ENCODE measurements around the gene BASP1. TPM values are rescaled to one million over a fixed set of nuclear protein-coding genes. Genes with fewer than 3 reads are reported as not detected.
A peak's percentile ranks its signal among the peaks of the same experiment; 100 is the strongest.

BASP1 gene
- 170 TPM for total RNA-seq (ENCODE audit: insufficient read depth, low replicate concordance)

GRCh38 chr5:17217493-17218352 lies at the start of gene BASP1:
BASP1 (plus strand) TSS chr5:17217631; CDS start chr5:17275217, 57,586 bp downstream.
- peak; percentile 87 for DNase-seq (ENCODE audit: low spot score)

GRCh38 chr5:17169507-17169906 lies 47.9 kb upstream of the BASP1 start:
- DNase-seq (ENCODE audit: low spot score) = peak; percentile 71

GRCh38 chr5:17172791-17173190 lies 44.6 kb upstream of the BASP1 start:
- no peak for DNase-seq (ENCODE audit: low spot score)

GRCh38 chr5:17174965-17175364 lies 42.5 kb upstream of the BASP1 start:
- DNase-seq (ENCODE audit: low spot score) = peak; percentile 27

GRCh38 chr5:17177501-17178372 lies 39.7 kb upstream of the BASP1 start:
- DNase-seq (ENCODE audit: low spot score) = peak; percentile 83

- no peak for DNase-seq (ENCODE audit: low spot score)
Observed at GRCh38 chr5:17178373-17178675, 39.1 kb upstream of the BASP1 start.

- DNase-seq (ENCODE audit: low spot score) = no peak
Observed at GRCh38 chr5:17180330-17180843, 37.0 kb upstream of the BASP1 start.

- peak; percentile 92 for DNase-seq (ENCODE audit: low spot score)
Observed at GRCh38 chr5:17180864-17181723, 36.3 kb upstream of the BASP1 start.

- no peak for DNase-seq (ENCODE audit: low spot score)
Observed at GRCh38 chr5:17182494-17182893, 34.9 kb upstream of the BASP1 start.

- peak; percentile 42 for DNase-seq (ENCODE audit: low spot score)
Observed at GRCh38 chr5:17182981-17183380, 34.5 kb upstream of the BASP1 start.

- DNase-seq (ENCODE audit: low spot score) = no peak
Observed at GRCh38 chr5:17183831-17184230, 33.6 kb upstream of the BASP1 start.

- no peak for DNase-seq (ENCODE audit: low spot score)
Observed at GRCh38 chr5:17184588-17184987, 32.8 kb upstream of the BASP1 start.

GRCh38 chr5:17185349-17185748 lies 32.1 kb upstream of the BASP1 start:
- DNase-seq (ENCODE audit: low spot score) = no peak

- DNase-seq (ENCODE audit: low spot score) = peak; percentile 84
Observed at GRCh38 chr5:17185773-17186172, 31.7 kb upstream of the BASP1 start.

- no peak for DNase-seq (ENCODE audit: low spot score)
Observed at GRCh38 chr5:17186256-17186655, 31.2 kb upstream of the BASP1 start.

GRCh38 chr5:17187011-17187785 lies 30.2 kb upstream of the BASP1 start:
- DNase-seq (ENCODE audit: low spot score) = peak; percentile 48

- no peak for DNase-seq (ENCODE audit: low spot score)
Observed at GRCh38 chr5:17187786-17188170, 29.7 kb upstream of the BASP1 start.

- DNase-seq (ENCODE audit: low spot score) = peak; percentile 70
Observed at GRCh38 chr5:17189381-17190036, 27.9 kb upstream of the BASP1 start.

GRCh38 chr5:17190242-17190778 lies 27.1 kb upstream of the BASP1 start:
- DNase-seq (ENCODE audit: low spot score) = peak; percentile 85
